H9 (cell line): ENCODE data around the gene PYDC1. TPM values are rescaled to one million over a fixed set of nuclear protein-coding genes. Genes with fewer than 3 reads are reported as not detected.

ENCODE experiments used
- DNase-seq: peaks from one replicate; pipeline ENCODE4 v3.0.0-alpha.2; 2017
- H2AFZ ChIP-seq: one replicate; pipeline ENCODE4 v1.6.1; 2013; ENCODE audit warnings: mild to moderate bottlenecking, low read length, control low read depth, moderate library complexity
- H2AK5ac ChIP-seq: 2 replicates; pipeline ENCODE4 v1.6.1; 2013; ENCODE audit warnings: low read length, control low read depth, mixed read lengths; ENCODE audit not compliant: insufficient read length
- H2BK120ac ChIP-seq: one replicate; pipeline ENCODE4 v1.6.1; 2013; ENCODE audit warnings: low read depth, mild to moderate bottlenecking, low read length, control low read depth, inconsistent platforms; ENCODE audit not compliant: poor library complexity, severe bottlenecking
- H2BK12ac ChIP-seq: 2 replicates; pipeline ENCODE4 v1.6.1; 2013; ENCODE audit warnings: low read length, control low read depth, mixed read lengths, low read depth; ENCODE audit not compliant: insufficient read length
- H2BK15ac ChIP-seq: 2 replicates; pipeline ENCODE4 v1.6.1; 2013; ENCODE audit warnings: low read depth, low read length, control low read depth
- H2BK20ac ChIP-seq: one replicate; pipeline ENCODE4 v1.6.1; 2013; ENCODE audit warnings: low read depth, mild to moderate bottlenecking, low read length, control low read depth, inconsistent platforms; ENCODE audit not compliant: poor library complexity, severe bottlenecking
- H2BK5ac ChIP-seq: 2 replicates; pipeline ENCODE4 v1.6.1; 2013; ENCODE audit warnings: low read length, control low read depth, mixed read lengths; ENCODE audit not compliant: insufficient read length
- H3K14ac ChIP-seq: 2 replicates; pipeline ENCODE4 v1.6.1; 2013; ENCODE audit warnings: low read length, control low read depth; ENCODE audit not compliant: insufficient read depth
- H3K18ac ChIP-seq: 2 replicates; pipeline ENCODE4 v1.6.1; 2013; ENCODE audit warnings: low read depth, mild to moderate bottlenecking, mixed read lengths, low read length, control low read depth; ENCODE audit not compliant: insufficient read length
- H3K23ac ChIP-seq: 2 replicates; pipeline ENCODE4 v1.6.1; 2013; ENCODE audit warnings: low read length, control low read depth, mixed read lengths, low read depth; ENCODE audit not compliant: insufficient read length
- H3K23me2 ChIP-seq: 2 replicates; pipeline ENCODE4 v1.6.1; 2013; ENCODE audit warnings: low read depth, mild to moderate bottlenecking, mixed read lengths, low read length, control low read depth; ENCODE audit not compliant: insufficient read length, poor library complexity, severe bottlenecking
- H3K27ac ChIP-seq: 2 replicates; pipeline ENCODE4 v1.5.1; 2013; ENCODE audit warnings: low read length, control low read depth, mixed read lengths, low read depth; ENCODE audit not compliant: insufficient read length
- H3K27me3 ChIP-seq: 2 replicates; pipeline ENCODE4 v1.6.1; 2013; ENCODE audit warnings: low read length, control low read depth, inconsistent platforms; ENCODE audit not compliant: insufficient read depth
- H3K4ac ChIP-seq: 2 replicates; pipeline ENCODE4 v1.6.1; 2013; ENCODE audit warnings: low read depth, mild to moderate bottlenecking, control low read depth, inconsistent platforms, low read length, moderate library complexity
- H3K4me1 ChIP-seq: 2 replicates; pipeline ENCODE4 v1.6.1; 2013; ENCODE audit warnings: low read length, control low read depth, inconsistent platforms; ENCODE audit not compliant: insufficient read depth
- H3K4me2 ChIP-seq: 2 replicates; pipeline ENCODE4 v1.6.1; 2013; ENCODE audit warnings: low read length, control low read depth, mixed read lengths; ENCODE audit not compliant: insufficient read length, insufficient read depth
- H3K56ac ChIP-seq: 2 replicates; pipeline ENCODE4 v1.6.1; 2013; ENCODE audit warnings: low read depth, mild to moderate bottlenecking, mixed read lengths, low read length, control low read depth; ENCODE audit not compliant: insufficient read length
- H3K79me1 ChIP-seq: 2 replicates; pipeline ENCODE4 v1.6.1; 2013; ENCODE audit warnings: low read depth, mild to moderate bottlenecking, moderate library complexity, low read length, control low read depth, inconsistent platforms; ENCODE audit not compliant: insufficient read depth, poor library complexity, severe bottlenecking
- H3K79me2 ChIP-seq: 2 replicates; pipeline ENCODE4 v1.6.1; 2013; ENCODE audit warnings: low read length, control low read depth, inconsistent platforms; ENCODE audit not compliant: insufficient read depth
- H3K9ac ChIP-seq: 2 replicates; pipeline ENCODE4 v1.6.1; 2013; ENCODE audit warnings: low read length, control low read depth, mixed read lengths; ENCODE audit not compliant: insufficient read length; ENCODE audit errors: extremely low read depth
- H3K9me3 ChIP-seq: one replicate; pipeline ENCODE4 v1.6.1; 2013; ENCODE audit warnings: low read depth, low read length, inconsistent platforms; ENCODE audit not compliant: control insufficient read depth
- H3T11ph ChIP-seq: one replicate; pipeline ENCODE4 v1.6.1; 2013; ENCODE audit warnings: mild to moderate bottlenecking, low read length, control low read depth, inconsistent platforms
- H4K20me1 ChIP-seq: one replicate; pipeline ENCODE4 v1.6.1; 2013; ENCODE audit not compliant: control insufficient read depth, insufficient read length, insufficient read depth
- H4K5ac ChIP-seq: 2 replicates; pipeline ENCODE4 v1.6.1; 2013; ENCODE audit warnings: low read depth, mild to moderate bottlenecking, mixed read lengths, low read length, control low read depth; ENCODE audit not compliant: insufficient read length
- H4K8ac ChIP-seq: replicated peaks from 2 replicates; pipeline ENCODE4 v1.6.1; 2013; ENCODE audit warnings: low read length, control low read depth, mixed read lengths, low read depth; ENCODE audit not compliant: insufficient read length
- H4K91ac ChIP-seq: 2 replicates; pipeline ENCODE4 v1.6.1; 2013; ENCODE audit warnings: low read depth, mild to moderate bottlenecking, moderate library complexity, mixed read lengths, low read length, control low read depth; ENCODE audit not compliant: insufficient read length
- H3K27ac Mint-ChIP-seq, 3 experiments: 2 replicates in 2 of 3; 3 replicates in 1 of 3; pipeline ENCODE4 v1.8.0; 2020 to 2021; ENCODE audit warnings: mixed read lengths in 3 of 3, mild to moderate bottlenecking in 1 of 3, moderate library complexity in 1 of 3
- H3K27me3 Mint-ChIP-seq: 2 replicates; pipeline ENCODE4 v1.8.0; 2021; ENCODE audit warnings: low read depth, mild to moderate bottlenecking, moderate library complexity, mixed read lengths
- H3K36me3 Mint-ChIP-seq, 3 experiments: 2 replicates in 2 of 3; 3 replicates in 1 of 3; pipeline ENCODE4 v1.8.0; 2020 to 2021; ENCODE audit warnings: low read depth in 3 of 3, mixed read lengths in 3 of 3; ENCODE audit not compliant: insufficient read depth in 1 of 3
- H3K4me1 Mint-ChIP-seq, 2 experiments: 2 replicates each; pipeline ENCODE4 v1.8.0; 2020; ENCODE audit warnings: mixed read lengths in 2 of 2
- H3K4me3 Mint-ChIP-seq, 2 experiments: 2 replicates in 1 of 2; 3 replicates in 1 of 2; pipeline ENCODE4 v1.8.0; 2020 to 2021; ENCODE audit warnings: mild to moderate bottlenecking in 2 of 2, mixed read lengths in 2 of 2, moderate library complexity in 1 of 2
- H3K9me3 Mint-ChIP-seq, 2 experiments: 2 replicates in 1 of 2; 3 replicates in 1 of 2; pipeline ENCODE4 v1.8.0; 2020; ENCODE audit warnings: mild to moderate bottlenecking in 2 of 2, mixed read lengths in 2 of 2, moderate library complexity in 1 of 2
- CTCF ChIP-seq: fragments of 200-600 bp; sonication (generic); conservative IDR thresholded peaks from 3 replicates; pipeline ENCODE4 v1.8.0; 2021; ENCODE audit warnings: antibody characterized with exemption, mild to moderate bottlenecking
- WGBS: extraction: QIAGEN DNeasy Blood & Tissue Kit; methylation state at CpG from one replicate; pipeline ENCODE4 v1.1.7; 2013; ENCODE audit warnings: missing lambda C conversion rate, low lambda C conversion rate, mixed read lengths; ENCODE audit not compliant: insufficient read length; ENCODE audit errors: extremely low coverage; 5-methylcytosine and 5-hydroxymethylcytosine counted together
- total RNA-seq: library from RNA; stranded (reverse); gene quantifications from 2 replicates; pipeline ENCODE4 v1.2.1, GENCODE V29; 2021

Gene PYDC1
- total RNA-seq, 1 experiment from 2014 or later = 0.70 TPM

GRCh38 chr16:31242206-31242605 lies 25.3 kb upstream of the PYDC1 start:
- no CpG with 5 or more reads among the region's 6 CpGs for WGBS
- H2AK5ac ChIP-seq = no peak overlapping the region
- H3K79me1 ChIP-seq = no peaks in the 10 kb centered on the region
- DNase-seq = no peak
- TF ChIP-seq CTCF = no peak
- H2BK5ac ChIP-seq = no peak overlapping the region
- no peaks in the 10 kb centered on the region for H3K27me3 ChIP-seq
- no peak overlapping the region for H3K14ac ChIP-seq
- H3K27ac ChIP-seq = no peak overlapping the region
- H2AFZ ChIP-seq = no peak overlapping the region
- H2BK15ac ChIP-seq = no peak overlapping the region
- no peak overlapping the region for H2BK12ac ChIP-seq
- no peak overlapping the region for H4K91ac ChIP-seq
- H3K23me2 ChIP-seq = peaks cover 2% of the 10 kb centered on the region
- peaks cover 3% of the 10 kb centered on the region; the same call in 1 of the 2 replicates for H3K4me1 ChIP-seq
- no peak overlapping the region for H3T11ph ChIP-seq
- no peaks in the 10 kb centered on the region for H3K36me3 Mint-ChIP-seq
- no peak overlapping the region for H2BK20ac ChIP-seq
- peak overlapping the region in 1 of 3 experiments; percentile 49; a peak in 1 of 7 replicates for H3K27ac Mint-ChIP-seq
- H3K23ac ChIP-seq = no peak overlapping the region
- H3K9me3 ChIP-seq = no peaks in the 10 kb centered on the region
- no peak overlapping the region for H3K9ac ChIP-seq
- no peaks in the 10 kb centered on the region for H3K27me3 Mint-ChIP-seq
- H4K20me1 ChIP-seq = no peaks in the 10 kb centered on the region
- peaks cover 25 to 26% of the 10 kb centered on the region in 2 experiments for H3K4me1 Mint-ChIP-seq
- H4K8ac ChIP-seq = no peak overlapping the region
- H2BK120ac ChIP-seq = no peak overlapping the region
- no peak overlapping the region for H4K5ac ChIP-seq
- H3K4ac ChIP-seq = no peak overlapping the region
- H3K4me2 ChIP-seq = no peak overlapping the region
- no peak overlapping the region for H3K18ac ChIP-seq
- no peak overlapping the region for H3K56ac ChIP-seq
- H3K9me3 Mint-ChIP-seq = no peaks in the 10 kb centered on the region; a peak in 1 of 5 replicates
- H3K4me3 Mint-ChIP-seq = no peak overlapping the region
- H3K79me2 ChIP-seq = no peaks in the 10 kb centered on the region
